ENCODE results near the gene RBM20.

The RBM20 gene

GRCh38 chr10:110827410-110827809 lies 183.3 kb downstream of the RBM20 start:
- DNase-seq (ENCODE audit: low spot score), result no peak
- TF ChIP-seq, protein P1, sequence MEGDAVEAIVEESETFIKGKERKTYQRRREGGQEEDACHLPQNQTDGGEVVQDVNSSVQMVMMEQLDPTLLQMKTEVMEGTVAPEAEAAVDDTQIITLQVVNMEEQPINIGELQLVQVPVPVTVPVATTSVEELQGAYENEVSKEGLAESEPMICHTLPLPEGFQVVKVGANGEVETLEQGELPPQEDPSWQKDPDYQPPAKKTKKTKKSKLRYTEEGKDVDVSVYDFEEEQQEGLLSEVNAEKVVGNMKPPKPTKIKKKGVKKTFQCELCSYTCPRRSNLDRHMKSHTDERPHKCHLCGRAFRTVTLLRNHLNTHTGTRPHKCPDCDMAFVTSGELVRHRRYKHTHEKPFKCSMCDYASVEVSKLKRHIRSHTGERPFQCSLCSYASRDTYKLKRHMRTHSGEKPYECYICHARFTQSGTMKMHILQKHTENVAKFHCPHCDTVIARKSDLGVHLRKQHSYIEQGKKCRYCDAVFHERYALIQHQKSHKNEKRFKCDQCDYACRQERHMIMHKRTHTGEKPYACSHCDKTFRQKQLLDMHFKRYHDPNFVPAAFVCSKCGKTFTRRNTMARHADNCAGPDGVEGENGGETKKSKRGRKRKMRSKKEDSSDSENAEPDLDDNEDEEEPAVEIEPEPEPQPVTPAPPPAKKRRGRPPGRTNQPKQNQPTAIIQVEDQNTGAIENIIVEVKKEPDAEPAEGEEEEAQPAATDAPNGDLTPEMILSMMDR (IDR thresholded peaks at IDR 0.05), result no peak
- Histone ChIP-seq H3K4me3 (no peak overlapping the region), H3K27ac (peak overlapping the region; percentile 29 to 45)

DNA sequence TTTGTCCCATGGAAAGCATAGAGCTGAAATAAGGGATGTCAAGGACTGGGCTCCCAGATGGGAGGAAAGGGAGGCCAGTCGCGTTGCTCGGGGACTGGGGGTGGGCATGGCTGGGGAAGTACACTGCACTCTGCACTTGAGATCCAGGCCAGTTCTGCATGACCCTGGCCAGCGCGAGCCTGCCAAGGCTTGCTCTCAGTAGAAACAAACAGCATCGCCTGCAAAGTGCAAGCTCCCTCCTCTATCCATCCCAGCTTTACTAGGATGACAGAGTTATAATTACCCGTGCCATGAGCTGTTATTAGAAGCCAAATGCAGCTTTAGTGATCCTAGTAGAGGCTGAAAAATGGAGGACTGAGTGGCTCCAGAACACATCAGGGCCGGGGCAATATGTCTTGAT lies 183.7 kb downstream of the RBM20 start:
- H3K27ac ChIP-seq, result peak overlapping the region; percentile 29 to 45
- no peak overlapping the region for H3K4me3 ChIP-seq
- TF ChIP-seq, protein P1 (IDR thresholded peaks at IDR 0.05), result no peak
- no peak for DNase-seq (ENCODE audit: low spot score)

DNA sequence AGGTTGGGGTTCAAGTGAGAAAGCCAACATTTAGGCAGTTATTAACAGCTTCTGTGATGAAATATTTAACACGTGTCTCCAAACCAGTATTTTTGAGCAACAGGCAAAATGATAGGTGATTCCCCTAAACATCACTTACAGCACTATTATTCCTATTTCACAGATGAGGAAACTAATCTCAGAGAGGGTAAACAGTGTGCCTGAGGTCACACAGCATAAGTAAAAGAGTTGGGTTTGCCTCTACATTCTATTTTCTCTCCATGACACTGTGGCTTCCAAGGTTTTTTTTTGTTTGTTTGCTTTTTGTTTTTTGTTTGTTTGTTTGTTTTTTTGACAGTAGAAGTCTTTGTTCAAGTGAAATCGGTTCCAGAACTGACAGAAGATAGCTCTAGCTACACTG lies 184.4 kb downstream of the RBM20 start:
- TF ChIP-seq, protein P1 (IDR thresholded peaks at IDR 0.05), result no peak
- peak overlapping the region; percentile 29 to 30 for H3K27ac ChIP-seq
- H3K4me3 ChIP-seq, result no peak overlapping the region
- DNase-seq (ENCODE audit: low spot score), result no peak

- Histone ChIP-seq H3K27ac (no peak overlapping the region), H3K4me3 (no peak overlapping the region)
- TF ChIP-seq, protein P1 (IDR thresholded peaks at IDR 0.05), result no peak
- no peak for DNase-seq (ENCODE audit: low spot score)
Observed at GRCh38 chr10:110829721-110830410, 185.7 kb downstream of the RBM20 start.

- H3K27ac ChIP-seq, result no peak overlapping the region
- no peak overlapping the region for H3K4me3 ChIP-seq
- TF ChIP-seq, protein P1 (IDR thresholded peaks at IDR 0.05), result no peak
- no peak for DNase-seq (ENCODE audit: low spot score)
Observed at GRCh38 chr10:110833234-110833940, 189.3 kb downstream of the RBM20 start.

- Histone ChIP-seq H3K27ac (peak overlapping the region in 1 of 2 donors; percentile 60), H3K4me3 (no peak overlapping the region)
- TF ChIP-seq, protein P1 (IDR thresholded peaks at IDR 0.05), result no peak
- DNase-seq (ENCODE audit: low spot score), result no peak
Observed at GRCh38 chr10:110833941-110834628, 189.9 kb downstream of the RBM20 start.
